Pulmonary artery endothelial cell (primary cell): Measurements from ENCODE around the gene MS4A8. TPM values are rescaled to one million over a fixed set of nuclear protein-coding genes. Genes with fewer than 3 reads are reported as not detected.

Experiments used
- DNase-seq: peaks from one replicate; pipeline ENCODE4 v3.0.0-alpha.2; 2011; ENCODE audit warnings: low read depth, low spot score
- total RNA-seq: library from RNA; depleted of rRNA; stranded (reverse); fragments of >200 nt; gene quantifications from 2 replicates; pipeline ENCODE4 v1.2.3, GENCODE V29; 2014

Gene MS4A8
- total RNA-seq, 1 donor from 2014 or later = not detected

- no peak for DNase-seq
These were observed 63.7 kb downstream of the MS4A8 start for GRCh38 chr11:60762851-60763691.

- DNase-seq = no peak
These were observed 64.4 kb downstream of the MS4A8 start for GRCh38 chr11:60763692-60764369.

GRCh38 chr11:60764879-60765278, 65.5 kb downstream of the MS4A8 start:
- no peak for DNase-seq

GRCh38 chr11:60765355-60765754, 65.9 kb downstream of the MS4A8 start:
- no peak for DNase-seq

Other genes starting within 250 kb of the MS4A8 start
- not detected in 2 replicates for gene MS4A1, start 243.8 kb upstream of the MS4A8 start, total RNA-seq
- not detected in 2 replicates for gene MS4A12, start 206.8 kb upstream of the MS4A8 start, total RNA-seq
- gene MS4A13, start 184.2 kb upstream of the MS4A8 start, total RNA-seq = not detected in 2 replicates
- gene MS4A18, start 25.1 kb downstream of the MS4A8 start, total RNA-seq = not detected in 2 replicates
- gene MS4A15, start 57.3 kb downstream of the MS4A8 start, total RNA-seq = not detected in 2 replicates
- not detected in 2 replicates for gene MS4A10, start 85.7 kb downstream of the MS4A8 start, total RNA-seq
- gene CCDC86, start 142.5 kb downstream of the MS4A8 start, total RNA-seq = 23.9 and 33.9 TPM in 2 replicates
- under 0.01 and 0.04 TPM in 2 replicates for gene PTGDR2, start 156.3 kb downstream of the MS4A8 start, total RNA-seq
- gene ZP1, start 167.9 kb downstream of the MS4A8 start, total RNA-seq = not detected in 2 replicates
- 71.9 and 78.7 TPM in 2 replicates for gene PRPF19, start 207.0 kb downstream of the MS4A8 start, total RNA-seq
- 70.9 and 95.5 TPM in 2 replicates for gene TMEM109, start 214.5 kb downstream of the MS4A8 start, total RNA-seq
- gene TMEM132A, start 224.8 kb downstream of the MS4A8 start, total RNA-seq = 55.7 and 62.6 TPM in 2 replicates